Measurements from ENCODE around the gene ATP6V0C. TPM values are rescaled to one million over a fixed set of nuclear protein-coding genes. Genes with fewer than 3 reads are reported as not detected.
A peak's percentile ranks its signal among the peaks of the same experiment; 100 is the strongest.

Gene ATP6V0C
- total RNA-seq, 1 donor from 2014 or later: 313 TPM

- H3K4me3 ChIP-seq: peak overlapping the region; percentile 85
- H3K27ac ChIP-seq: peak overlapping the region; percentile 98
- no peaks in the 10 kb centered on the region for H3K27me3 ChIP-seq (ENCODE audit: low read depth)
- TF ChIP-seq CTCF (IDR thresholded peaks at IDR 0.05): no peak
- H3K4me1 ChIP-seq: peaks cover 68% of the 10 kb centered on the region
- ATAC-seq (peak; percentile 4 to 9), DNase-seq (no peak)
- peaks cover 7% of the 10 kb centered on the region for H3K36me3 ChIP-seq
- H3K9me3 ChIP-seq: no peaks in the 10 kb centered on the region
- intact Hi-C loops (cut with DNase I): no loop called here
Observed at GRCh38 chr16:2514333-2515179, 804 bp downstream of the ATP6V0C start.

GRCh38 chr16:2515180-2515851, 1.6 kb downstream of the ATP6V0C start:
- peak overlapping the region; percentile 85 for H3K4me3 ChIP-seq
- no peak for DNase-seq
- H3K4me1 ChIP-seq: peaks cover 71% of the 10 kb centered on the region
- H3K9me3 ChIP-seq: no peaks in the 10 kb centered on the region
- peaks cover 10% of the 10 kb centered on the region for H3K36me3 ChIP-seq
- TF ChIP-seq CTCF (IDR thresholded peaks at IDR 0.05): no peak
- ATAC-seq: peak in 1 of 2 donors; percentile 1
- H3K27ac ChIP-seq: peak overlapping the region; percentile 98
- no peaks in the 10 kb centered on the region for H3K27me3 ChIP-seq (ENCODE audit: low read depth)
- intact Hi-C loops (cut with DNase I): no loop called here

- Histone ChIP-seq H3K36me3 (peaks cover 16% of the 10 kb centered on the region), H3K4me1 (peaks cover 75% of the 10 kb centered on the region), H3K27ac (peak overlapping the region; percentile 98), H3K9me3 (no peaks in the 10 kb centered on the region), H3K4me3 (peak overlapping the region; percentile 85), H3K27me3 (ENCODE audit: low read depth) (no peaks in the 10 kb centered on the region)
- intact Hi-C loops (cut with DNase I): no loop called here
- ATAC-seq: no peak
- DNase-seq: peak; percentile 71
- no peak for TF ChIP-seq CTCF (IDR thresholded peaks at IDR 0.05)
Observed at GRCh38 chr16:2516391-2517240, 2.9 kb downstream of the ATP6V0C start.

- no peak for ATAC-seq
- DNase-seq: no peak
- Histone ChIP-seq H3K4me3 (peak overlapping the region; percentile 17), H3K9me3 (no peaks in the 10 kb centered on the region), H3K36me3 (peaks cover 26% of the 10 kb centered on the region), H3K27ac (peak overlapping the region; percentile 81), H3K4me1 (peaks cover 62% of the 10 kb centered on the region), H3K27me3 (ENCODE audit: low read depth) (no peaks in the 10 kb centered on the region)
- no peak for TF ChIP-seq CTCF (IDR thresholded peaks at IDR 0.05)
- intact Hi-C loops (cut with DNase I): no loop called here
Observed at GRCh38 chr16:2517954-2518605, 4.3 kb downstream of the ATP6V0C start.

Data from lower lobe of right lung (tissue), 2 donors.